Astrocyte of the spinal cord (primary cell): Measurements from ENCODE around the gene PPP2R5A.

Experiments used
- DNase-seq: peaks from one replicate; pipeline ENCODE4 v3.0.0; 2011; ENCODE audit warnings: low read depth, low spot score
- H3K4me3 ChIP-seq: 2 replicates; pipeline ENCODE4 v1.5.1; 2011; ENCODE audit warnings: low read depth, mild to moderate bottlenecking, low read length, moderate library complexity
- CTCF ChIP-seq: IDR thresholded peaks from 2 replicates; pipeline ENCODE4 v1.5.1; 2012; ENCODE audit warnings: low read depth, mild to moderate bottlenecking, low read length, inconsistent platforms
- in situ Hi-C: cut with HindIII; loops from 2 replicates; pipeline ENCODE4 v1.10.0; 2017; ENCODE audit warnings: low sequenced_read_pairs

Gene PPP2R5A

GRCh38 chr1:212329105-212329504 is 43.9 kb downstream of the PPP2R5A start:
- no peak for TF ChIP-seq CTCF
- DNase-seq, result no peak
- in situ Hi-C loops, result no loop called here
- no peak overlapping the region for H3K4me3 ChIP-seq

- no peak overlapping the region for H3K4me3 ChIP-seq
- no peak for DNase-seq
- TF ChIP-seq CTCF, result no peak
- in situ Hi-C loops, result no loop called here
These were observed 55.9 kb downstream of the PPP2R5A start for GRCh38 chr1:212341090-212341489.

GRCh38 chr1:212344905-212345304 is 59.7 kb downstream of the PPP2R5A start:
- DNase-seq, result no peak
- H3K4me3 ChIP-seq, result no peak overlapping the region
- TF ChIP-seq CTCF, result no peak
- in situ Hi-C loops, result no loop called here

- no peak overlapping the region for H3K4me3 ChIP-seq
- in situ Hi-C loops, result no loop called here
- DNase-seq, result no peak
- TF ChIP-seq CTCF, result no peak
These were observed 61.4 kb downstream of the PPP2R5A start for GRCh38 chr1:212346601-212347000.

GRCh38 chr1:212351588-212352362 is 66.6 kb downstream of the PPP2R5A start:
- TF ChIP-seq CTCF, result no peak

GRCh38 chr1:212353181-212353580 is 68.0 kb downstream of the PPP2R5A start:
- no peak for TF ChIP-seq CTCF
- no peak for DNase-seq
- no peak overlapping the region for H3K4me3 ChIP-seq
- in situ Hi-C loops, result no loop called here

More at GRCh38 chr1:212351588-212352362, 66.6 kb downstream of the PPP2R5A start:
- in situ Hi-C loops, result no loop called here
- no peak overlapping the region for H3K4me3 ChIP-seq
- no peak for DNase-seq
